Stimulated activated CD8-positive, alpha-beta memory T cell treated with anti-CD3 and anti-CD28 coated beads, Interleukin-4, amount 100 ng/mL, for 1 hour (primary cell): ENCODE results near the gene ENO1.

Experiments
- DNase-seq, 2 donors: peaks; one replicate each; pipeline ENCODE4 v3.0.0-alpha.2; 2020; ENCODE audit warnings: low read depth in 2 of 2, low spot score in 1 of 2

Gene ENO1

DNA sequence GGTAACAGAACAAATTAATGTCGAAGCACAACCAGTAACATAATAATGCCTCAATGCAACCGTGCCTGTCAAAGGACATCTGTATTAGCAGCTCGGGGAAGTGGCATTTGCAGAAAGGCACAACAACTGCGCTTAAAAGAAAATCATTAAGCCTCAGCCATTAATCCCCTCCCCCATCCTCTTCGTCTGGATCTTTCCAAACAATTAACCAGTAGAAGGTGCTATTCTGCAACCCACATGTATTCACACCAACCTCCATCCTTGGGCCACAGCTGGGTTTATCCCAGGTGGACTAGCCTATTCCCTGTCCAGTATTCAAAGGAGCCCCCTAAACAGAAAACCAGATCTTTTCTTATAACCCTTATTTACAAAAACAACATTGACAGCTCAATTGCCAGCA, 63.6 kb downstream of the ENO1 start:
- no peak for DNase-seq

DNA sequence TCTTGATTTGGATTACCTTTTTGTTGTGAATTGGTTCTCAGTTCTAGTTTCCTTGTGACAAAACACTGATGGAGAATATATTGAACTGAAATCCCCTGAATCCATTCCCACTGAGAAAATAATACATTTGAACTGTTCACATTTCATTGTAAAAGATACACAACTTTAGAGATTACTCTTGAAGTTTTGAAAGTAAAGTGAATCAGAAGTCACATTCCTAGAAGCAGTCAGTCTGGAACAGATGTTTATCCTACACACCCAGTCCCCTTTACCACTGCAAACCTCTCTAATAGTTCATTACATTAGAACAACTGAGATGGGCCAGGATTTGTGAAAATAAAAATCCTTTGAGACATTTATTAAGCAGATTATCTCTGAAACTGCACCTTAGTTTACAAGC, 64.5 kb downstream of the ENO1 start:
- DNase-seq = no peak

DNA sequence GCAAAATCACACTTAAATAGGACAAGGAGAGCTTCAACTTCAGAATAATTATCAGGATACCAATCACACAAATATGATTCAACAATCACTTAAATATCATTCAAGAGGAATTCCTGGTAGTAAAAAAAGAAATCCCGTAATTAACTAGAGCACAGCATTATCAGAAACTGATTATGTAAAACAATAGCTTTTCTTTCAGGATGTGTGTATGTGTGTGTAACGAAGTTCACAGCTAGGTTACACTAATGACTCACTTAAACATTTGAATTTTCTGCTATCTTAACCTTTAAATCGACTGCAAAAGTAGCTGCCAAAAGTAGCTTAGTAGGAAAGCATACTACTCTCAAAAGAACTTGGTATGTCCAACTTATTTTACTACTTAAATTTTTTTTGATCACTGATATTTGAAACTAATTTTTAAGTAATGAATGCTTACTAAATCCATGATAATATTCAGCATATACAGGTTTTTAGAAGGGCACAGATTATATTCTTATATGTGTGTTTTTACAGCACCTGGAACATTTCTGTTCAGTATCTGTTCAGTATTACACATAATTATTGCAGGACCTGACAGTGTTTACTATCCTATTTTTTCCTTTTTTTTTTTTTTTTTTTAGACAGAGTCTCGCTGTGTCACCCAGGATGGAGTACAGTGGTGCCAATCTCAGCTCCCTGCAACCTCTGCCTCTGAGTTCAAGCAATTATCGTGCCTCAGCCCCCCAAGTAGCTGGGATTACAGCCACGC, 65.3 kb downstream of the ENO1 start:
- no peak for DNase-seq

DNA sequence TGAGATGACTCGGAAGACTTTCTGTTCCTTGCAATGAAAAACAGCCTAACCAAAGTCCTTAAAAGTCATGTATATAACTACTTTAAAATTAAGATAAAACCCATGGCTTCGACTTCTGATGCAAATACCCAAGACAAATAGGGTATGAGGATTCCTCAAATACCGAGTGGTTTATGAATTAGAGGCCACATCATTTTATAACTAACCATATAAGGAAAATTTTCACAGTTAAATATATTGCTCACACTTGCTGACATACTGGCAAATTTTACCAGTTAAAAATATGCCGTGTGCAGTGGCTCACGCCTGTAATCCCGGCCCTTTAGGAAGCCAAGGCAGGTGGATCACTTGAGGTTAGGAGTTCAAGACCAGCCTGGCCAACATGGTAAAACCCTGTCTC, 66.4 kb downstream of the ENO1 start:
- DNase-seq = no peak
